Measurements from ENCODE around the gene TOPBP1. TPM values are rescaled to one million over a fixed set of nuclear protein-coding genes. Genes with fewer than 3 reads are reported as not detected.
"Not testable (repeated sequence)": the region's sequence is repeated elsewhere in the genome, so short reads cannot be mapped to it uniquely, and the experiment has no call there.

TOPBP1 gene
- total and polyA plus RNA-seq, 2 donors = 10.4 to 61.5 TPM

GRCh38 chr3:133693821-133694220, 32.1 kb upstream of the TOPBP1 start:
- 88% methylated on average over 8 of the region's 8 CpGs for WGBS
- H3K27ac ChIP-seq (ENCODE audit: low read depth) = no peak overlapping the region
- H3K4me3 ChIP-seq (ENCODE audit: low read depth, low read length) = no peak overlapping the region
- no peak for DNase-seq (ENCODE audit: extremely low spot score)
- no peaks in the 10 kb centered on the region for H3K4me1 ChIP-seq (ENCODE audit: insufficient read depth)
- no peaks in the 10 kb centered on the region for H3K36me3 ChIP-seq (ENCODE audit: insufficient read depth)

GRCh38 chr3:133692759-133693158, 31.0 kb upstream of the TOPBP1 start:
- Histone ChIP-seq H3K27ac (ENCODE audit: low read depth) (no peak overlapping the region), H3K36me3 (ENCODE audit: insufficient read depth) (no peaks in the 10 kb centered on the region), H3K4me1 (ENCODE audit: insufficient read depth) (no peaks in the 10 kb centered on the region), H3K4me3 (ENCODE audit: low read depth, low read length) (no peak overlapping the region)
- whole genome bisulfite sequencing = 64% methylated on average over 4 of the region's 4 CpGs
- DNase-seq (ENCODE audit: extremely low spot score) = no peak

GRCh38 chr3:133691273-133692107, 29.7 kb upstream of the TOPBP1 start:
- WGBS = 60% methylated on average over 6 of the region's 6 CpGs
- no peak for DNase-seq (ENCODE audit: extremely low spot score)
- no peak overlapping the region for H3K27ac ChIP-seq (ENCODE audit: low read depth)

GRCh38 chr3:133677993-133678392, 16.3 kb upstream of the TOPBP1 start:
- H3K27ac ChIP-seq (ENCODE audit: low read depth); H3K4me3 ChIP-seq (ENCODE audit: low read depth, low read length); H3K4me1 ChIP-seq (ENCODE audit: insufficient read depth); H3K36me3 ChIP-seq (ENCODE audit: insufficient read depth); DNase-seq (ENCODE audit: extremely low spot score): not testable (repeated sequence)
- 93% methylated on average over 2 of the region's 2 CpGs for WGBS

More at GRCh38 chr3:133691273-133692107, 29.7 kb upstream of the TOPBP1 start:
- no peak overlapping the region for H3K4me3 ChIP-seq (ENCODE audit: low read depth, low read length)
- no peaks in the 10 kb centered on the region for H3K36me3 ChIP-seq (ENCODE audit: insufficient read depth)
- no peaks in the 10 kb centered on the region for H3K4me1 ChIP-seq (ENCODE audit: insufficient read depth)

- no peak for DNase-seq (ENCODE audit: extremely low spot score)
- Histone ChIP-seq H3K4me3 (ENCODE audit: low read depth, low read length) (no peak overlapping the region), H3K27ac (ENCODE audit: low read depth) (no peak overlapping the region), H3K4me1 (ENCODE audit: insufficient read depth) (no peaks in the 10 kb centered on the region), H3K36me3 (ENCODE audit: insufficient read depth) (no peaks in the 10 kb centered on the region)
- 39% methylated on average over 11 of the region's 11 CpGs for WGBS
Measured at GRCh38 chr3:133676336-133677118, 14.8 kb upstream of the TOPBP1 start.

GRCh38 chr3:133675631-133676335, 14.0 kb upstream of the TOPBP1 start:
- Histone ChIP-seq H3K27ac (ENCODE audit: low read depth) (no peak overlapping the region), H3K4me1 (ENCODE audit: insufficient read depth) (no peaks in the 10 kb centered on the region), H3K4me3 (ENCODE audit: low read depth, low read length) (no peak overlapping the region), H3K36me3 (ENCODE audit: insufficient read depth) (no peaks in the 10 kb centered on the region)
- WGBS = 50% methylated on average over 6 of the region's 6 CpGs
- no peak for DNase-seq (ENCODE audit: extremely low spot score)

- Histone ChIP-seq H3K36me3 (ENCODE audit: insufficient read depth) (no peaks in the 10 kb centered on the region), H3K4me1 (ENCODE audit: insufficient read depth) (no peaks in the 10 kb centered on the region), H3K4me3 (ENCODE audit: low read depth, low read length) (no peak overlapping the region), H3K27ac (ENCODE audit: low read depth) (no peak overlapping the region)
- 3% methylated on average over 47 of the region's 47 CpGs for WGBS
- DNase-seq (ENCODE audit: extremely low spot score) = no peak
Measured at GRCh38 chr3:133674290-133674919, 12.7 kb upstream of the TOPBP1 start.

- no peak for DNase-seq (ENCODE audit: extremely low spot score)
- Histone ChIP-seq H3K36me3 (ENCODE audit: insufficient read depth) (no peaks in the 10 kb centered on the region), H3K4me3 (ENCODE audit: low read depth, low read length) (no peak overlapping the region), H3K4me1 (ENCODE audit: insufficient read depth) (no peaks in the 10 kb centered on the region), H3K27ac (ENCODE audit: low read depth) (no peak overlapping the region)
- WGBS = 47% methylated on average over 12 of the region's 12 CpGs
Measured at GRCh38 chr3:133673746-133674145, 12.0 kb upstream of the TOPBP1 start.

GRCh38 chr3:133672461-133672860, 10.7 kb upstream of the TOPBP1 start:
- 91% methylated on average over 2 of the region's 2 CpGs for WGBS
- Histone ChIP-seq H3K36me3 (ENCODE audit: insufficient read depth) (no peaks in the 10 kb centered on the region), H3K4me1 (ENCODE audit: insufficient read depth) (no peaks in the 10 kb centered on the region), H3K27ac (ENCODE audit: low read depth) (no peak overlapping the region), H3K4me3 (ENCODE audit: low read depth, low read length) (no peak overlapping the region)
- DNase-seq (ENCODE audit: extremely low spot score) = no peak

GRCh38 chr3:133670525-133670995, 8.8 kb upstream of the TOPBP1 start:
- H3K36me3 ChIP-seq (ENCODE audit: insufficient read depth) = no peaks in the 10 kb centered on the region
- WGBS = 89% methylated on average over 3 of the region's 3 CpGs
- H3K4me3 ChIP-seq (ENCODE audit: low read depth, low read length) = no peak overlapping the region
- DNase-seq (ENCODE audit: extremely low spot score) = no peak
- H3K27ac ChIP-seq (ENCODE audit: low read depth) = no peak overlapping the region
- no peaks in the 10 kb centered on the region for H3K4me1 ChIP-seq (ENCODE audit: insufficient read depth)

GRCh38 chr3:133669949-133670524, 8.3 kb upstream of the TOPBP1 start:
- 76% methylated on average over 4 of the region's 4 CpGs for WGBS
- Histone ChIP-seq H3K36me3 (ENCODE audit: insufficient read depth) (no peaks in the 10 kb centered on the region), H3K27ac (ENCODE audit: low read depth) (no peak overlapping the region), H3K4me1 (ENCODE audit: insufficient read depth) (no peaks in the 10 kb centered on the region), H3K4me3 (ENCODE audit: low read depth, low read length) (no peak overlapping the region)
- DNase-seq (ENCODE audit: extremely low spot score) = no peak

GRCh38 chr3:133667118-133667517, 5.4 kb upstream of the TOPBP1 start:
- Histone ChIP-seq H3K36me3 (ENCODE audit: insufficient read depth) (no peaks in the 10 kb centered on the region), H3K27ac (ENCODE audit: low read depth) (no peak overlapping the region), H3K4me1 (ENCODE audit: insufficient read depth) (no peaks in the 10 kb centered on the region), H3K4me3 (ENCODE audit: low read depth, low read length) (no peak overlapping the region)
- WGBS = 93% methylated on average over 2 of the region's 2 CpGs
- DNase-seq (ENCODE audit: extremely low spot score) = no peak

GRCh38 chr3:133665188-133665587, 3.4 kb upstream of the TOPBP1 start:
- H3K4me3 ChIP-seq (ENCODE audit: low read depth, low read length) = not testable (repeated sequence)
- 98% methylated on average over 3 of the region's 3 CpGs for WGBS

More at GRCh38 chr3:133665188-133665587, 3.4 kb upstream of the TOPBP1 start:
- H3K4me1 ChIP-seq (ENCODE audit: insufficient read depth); H3K36me3 ChIP-seq (ENCODE audit: insufficient read depth); DNase-seq (ENCODE audit: extremely low spot score); H3K27ac ChIP-seq (ENCODE audit: low read depth): not testable (repeated sequence)
